Retina (tissue), 1 donor: ENCODE data around the gene KIF6.
A peak's percentile ranks its signal among the peaks of the same experiment; 100 is the strongest.

Experiments
- DNase-seq: peaks from one replicate; pipeline ENCODE4 v3.0.0-alpha.2; 2016

Gene KIF6

GRCh38 chr6:39338397-39338796 is 386.8 kb downstream of the KIF6 start:
- DNase-seq, result no peak

DNA sequence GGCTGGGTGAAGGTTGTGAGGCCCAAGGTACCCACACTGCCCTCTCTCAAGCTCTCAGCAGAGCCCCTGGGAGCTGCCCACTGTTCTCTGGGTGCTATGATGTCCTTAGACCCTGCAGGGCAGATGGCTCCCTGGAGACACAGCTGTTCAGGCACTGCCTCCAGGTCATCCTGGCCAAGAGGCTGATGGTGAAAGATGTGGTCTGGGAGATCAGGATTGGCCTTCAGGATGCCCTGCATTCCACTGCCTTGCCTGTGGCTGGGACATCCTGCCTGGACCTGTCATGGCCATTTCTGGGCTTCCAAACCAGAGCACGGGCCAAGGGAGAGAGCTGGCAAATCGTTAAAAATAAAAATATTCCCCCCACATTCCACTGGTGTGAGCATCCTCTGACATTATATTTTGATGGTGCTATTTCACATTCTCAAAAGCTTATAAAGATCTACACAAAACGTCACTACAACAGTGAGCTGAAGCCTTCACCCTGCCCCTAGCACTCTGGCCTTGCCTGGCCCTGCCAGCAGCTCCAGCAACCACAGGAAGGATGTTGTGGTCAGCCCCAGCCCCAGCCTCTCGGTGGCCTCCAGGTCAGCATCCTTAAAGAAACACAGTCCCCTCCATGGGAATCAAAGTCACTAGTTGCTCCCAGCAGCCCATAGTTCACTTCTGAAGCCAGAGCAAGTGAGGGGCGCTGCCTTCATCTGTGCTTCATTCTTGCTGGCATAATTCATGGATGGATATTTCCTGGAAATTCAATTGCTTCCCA is 389.2 kb downstream of the KIF6 start:
- no peak for DNase-seq

GRCh38 chr6:39333644-39334438 is 391.4 kb downstream of the KIF6 start:
- DNase-seq, result no peak

DNA sequence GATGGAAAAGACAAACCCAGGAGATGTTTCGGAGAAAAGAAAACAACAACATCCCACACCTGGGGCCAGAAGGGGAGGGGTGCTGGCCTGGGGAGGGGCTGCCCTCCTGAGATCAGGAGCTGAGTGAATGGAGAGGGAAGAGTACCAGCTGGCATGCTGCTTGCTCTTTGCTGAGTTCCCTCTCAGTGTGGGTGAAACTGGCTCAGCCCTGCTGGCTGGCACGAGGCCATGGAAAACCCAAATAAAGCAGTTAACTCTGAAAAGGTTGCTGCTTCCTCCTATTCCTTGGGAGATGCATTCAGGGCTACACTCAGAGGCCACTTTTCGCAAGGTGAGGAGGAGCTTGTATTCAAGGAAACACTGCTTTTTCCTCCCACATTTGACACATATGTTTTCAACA is 394.7 kb downstream of the KIF6 start:
- no peak for DNase-seq

GRCh38 chr6:39330057-39330456 is 395.2 kb downstream of the KIF6 start:
- no peak for DNase-seq

DNA sequence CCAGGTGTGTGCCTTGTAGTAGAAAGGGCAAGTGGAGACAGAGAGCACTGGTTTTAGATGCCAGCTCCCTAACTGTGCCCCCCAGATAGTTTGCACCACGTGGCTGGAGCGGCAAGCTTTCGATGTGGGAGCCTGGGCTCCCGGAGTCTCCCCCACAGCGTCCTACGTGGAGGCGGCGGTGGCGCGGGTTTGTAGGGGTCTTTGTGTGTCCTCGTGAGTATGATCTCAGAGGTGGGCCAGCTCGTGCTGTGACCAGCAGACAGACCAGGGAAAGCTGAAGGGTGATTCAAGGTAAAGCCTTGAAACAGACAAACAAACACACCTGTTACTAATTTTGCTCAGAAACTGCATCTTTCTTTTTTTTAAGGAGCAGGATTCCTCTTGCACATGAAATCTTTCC is 397.1 kb downstream of the KIF6 start:
- DNase-seq, result no peak

GRCh38 chr6:39327507-39327906 is 397.7 kb downstream of the KIF6 start:
- DNase-seq, result peak; percentile 56

GRCh38 chr6:39322306-39322850 is 402.8 kb downstream of the KIF6 start, which contains the start of gene KCNK16:
KCNK16 (minus strand) TSS chr6:39322702; CDS start chr6:39322540, 162 bp downstream.
- no peak for DNase-seq

- DNase-seq, result no peak
Observed at GRCh38 chr6:39321761-39322160, 403.4 kb downstream of the KIF6 start.

GRCh38 chr6:39320363-39320984 is 404.7 kb downstream of the KIF6 start:
- no peak for DNase-seq

GRCh38 chr6:39319621-39320362 is 405.4 kb downstream of the KIF6 start:
- DNase-seq, result no peak

DNA sequence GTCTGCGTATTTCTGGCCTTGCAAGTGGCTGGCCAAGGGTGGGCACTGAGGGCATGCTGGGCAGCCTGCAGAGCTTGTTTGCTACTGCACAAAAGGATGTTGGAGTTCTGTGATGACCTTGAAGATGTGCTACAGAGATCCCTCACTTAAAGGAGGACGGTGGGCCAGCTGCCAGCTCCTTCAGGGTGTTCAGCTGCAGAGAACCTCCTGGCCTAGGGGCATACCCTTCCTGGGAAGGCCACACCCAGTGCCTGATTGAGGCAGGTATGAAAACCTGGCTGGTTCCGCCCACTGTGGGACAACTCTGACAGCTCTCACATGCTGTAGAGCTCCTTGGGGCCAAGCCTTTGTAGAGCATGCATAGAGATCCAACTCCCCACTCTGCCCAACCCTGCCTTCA is 408.0 kb downstream of the KIF6 start:
- DNase-seq, result no peak

- DNase-seq, result peak; percentile 52
Observed at GRCh38 chr6:39314273-39314795, 410.9 kb downstream of the KIF6 start, which contains the start of gene KCNK17. KCNK17 (minus strand) TSS chr6:39314419; CDS start chr6:39314320, 99 bp downstream.

- DNase-seq, result peak; percentile 55
Observed at GRCh38 chr6:39313526-39314272, 411.5 kb downstream of the KIF6 start.

GRCh38 chr6:39312912-39313525 is 412.2 kb downstream of the KIF6 start:
- DNase-seq, result no peak

- DNase-seq, result no peak
Observed at GRCh38 chr6:39310542-39310941, 414.7 kb downstream of the KIF6 start.

DNA sequence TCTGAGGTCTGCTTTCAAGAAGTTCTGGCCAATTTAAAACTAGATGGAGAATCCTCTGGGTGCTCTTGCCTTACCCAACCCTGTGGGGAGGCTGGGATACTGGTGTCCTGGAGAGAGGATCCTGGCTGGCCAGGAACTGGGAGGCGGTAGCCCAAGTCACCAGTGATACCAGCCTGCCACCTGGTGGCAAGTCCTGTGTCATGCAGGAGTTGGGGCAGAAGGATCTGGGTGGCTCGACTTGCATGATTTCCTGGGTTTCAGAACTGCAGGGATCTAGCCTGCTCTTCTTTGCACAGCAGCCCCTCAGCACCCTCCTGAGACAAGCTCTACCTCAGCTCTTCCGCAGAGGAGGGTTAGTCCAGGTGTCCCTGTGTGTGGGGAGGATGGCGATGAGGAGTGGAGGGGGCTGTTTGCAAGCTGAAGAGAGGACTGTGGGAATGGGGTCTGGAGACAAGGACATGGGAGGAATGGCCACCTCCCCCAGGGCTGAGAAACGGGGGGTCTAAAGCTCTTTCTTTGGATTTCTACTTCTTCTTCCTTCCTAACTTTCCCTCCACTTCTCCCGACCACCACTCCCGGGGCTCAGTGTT is 415.2 kb downstream of the KIF6 start:
- peak; percentile 78 for DNase-seq

DNA sequence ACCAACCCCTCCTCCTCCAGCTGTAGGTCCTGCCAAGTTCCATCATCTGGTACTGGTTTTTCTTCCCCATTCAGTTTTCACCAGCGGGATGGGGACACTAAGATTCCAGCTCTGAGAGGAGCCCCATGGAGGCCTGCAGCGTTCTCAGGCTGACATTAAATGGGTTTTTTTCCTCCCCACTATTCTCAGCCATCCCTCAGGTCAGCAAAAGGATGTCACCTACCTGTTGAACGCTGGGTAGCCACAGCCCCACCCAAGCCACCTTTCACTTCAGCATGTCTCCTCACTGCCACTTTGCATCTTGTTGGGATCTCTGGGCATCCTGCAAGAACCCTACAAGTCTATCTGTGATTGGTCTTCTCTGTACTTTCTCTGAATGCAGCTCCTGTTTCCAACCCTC is 417.7 kb downstream of the KIF6 start:
- DNase-seq, result no peak

DNA sequence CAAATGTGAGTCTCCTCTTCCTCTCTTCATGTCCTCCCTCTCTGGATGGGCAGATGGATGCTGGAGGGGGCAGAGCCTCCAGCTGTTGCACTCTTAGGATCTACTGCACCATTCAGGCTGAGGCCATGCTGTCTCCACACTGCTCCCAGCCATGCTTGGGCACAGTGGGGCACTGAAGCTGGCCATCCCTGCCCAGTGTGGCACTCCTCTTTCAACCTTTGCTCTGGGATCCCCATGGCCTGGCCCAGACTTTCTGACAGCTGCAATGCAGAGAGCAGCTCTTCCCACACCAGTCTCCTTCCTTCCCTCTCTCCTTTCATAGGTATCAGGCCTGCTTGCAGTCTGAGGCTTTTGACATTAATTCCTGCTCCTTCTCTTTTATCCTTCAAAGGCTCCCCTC is 420.3 kb downstream of the KIF6 start:
- DNase-seq, result no peak

- DNase-seq, result no peak
Observed at GRCh38 chr6:39303425-39304153, 421.6 kb downstream of the KIF6 start.
